Keratinocyte (primary cell): ENCODE results near the gene SYCE3. TPM values are rescaled to one million over a fixed set of nuclear protein-coding genes. Genes with fewer than 3 reads are reported as not detected.

ENCODE experiments used
- DNase-seq: peaks from one replicate; pipeline ENCODE4 v3.0.0-alpha.2; 2011; ENCODE audit warnings: low read depth, missing footprints, low spot score
- FAIRE-seq: peaks from 2 replicates; lab custom pipeline; 2011; peaks lifted over from hg19 to GRCh38; lab: Jason Lieb, UNC
- H2AFZ ChIP-seq: 2 replicates; pipeline ENCODE4 v1.6.0; 2012; ENCODE audit warnings: low read length, control low read depth, inconsistent platforms; ENCODE audit not compliant: control insufficient read depth
- H3K27ac ChIP-seq: 2 replicates; pipeline ENCODE4 v1.5.1; 2011; ENCODE audit warnings: low read length; ENCODE audit not compliant: control insufficient read depth, insufficient read depth
- H3K27me3 ChIP-seq: 3 replicates; pipeline ENCODE4 v1.6.0; 2011; ENCODE audit warnings: low read length; ENCODE audit not compliant: control insufficient read depth, insufficient read depth; ENCODE audit errors: extremely low read depth
- H3K36me3 ChIP-seq, 2 experiments: 2 replicates in 1 of 2; 3 replicates in 1 of 2; pipeline ENCODE4 v1.5.1; 2011; ENCODE audit warnings: low read length in 2 of 2, mild to moderate bottlenecking in 1 of 2; ENCODE audit not compliant: control insufficient read depth in 2 of 2, insufficient read depth in 2 of 2; ENCODE audit errors: extremely low read depth in 1 of 2
- H3K4me1 ChIP-seq: 3 replicates; pipeline ENCODE4 v1.5.1; 2011; ENCODE audit warnings: low read length; ENCODE audit not compliant: control insufficient read depth, insufficient read depth; ENCODE audit errors: extremely low read depth
- H3K4me2 ChIP-seq: 3 replicates; pipeline ENCODE4 v1.6.0; 2011; ENCODE audit warnings: low read depth, low read length; ENCODE audit not compliant: control insufficient read depth, insufficient read depth; ENCODE audit errors: extremely low read depth
- H3K4me3 ChIP-seq, 3 experiments: fragments of 200-600 bp in 1 of 3; sonication (generic) in 1 of 3; 2 replicates in 2 of 3; 3 replicates in 1 of 3; pipeline ENCODE4 v1.5.1; 2011 to 2016; ENCODE audit warnings: low read length in 3 of 3, mild to moderate bottlenecking in 3 of 3, control low read depth in 2 of 3, inconsistent platforms in 1 of 3, low read depth in 1 of 3, mixed read lengths in 1 of 3, mixed run types in 1 of 3, moderate library complexity in 1 of 3; ENCODE audit not compliant: control insufficient read depth in 2 of 3, insufficient read depth in 2 of 3; ENCODE audit errors: extremely low read depth in 1 of 3
- H3K79me2 ChIP-seq: 2 replicates; pipeline ENCODE4 v1.6.0; 2012; ENCODE audit warnings: low read length; ENCODE audit not compliant: control insufficient read depth, insufficient read depth
- H3K9ac ChIP-seq: 3 replicates; pipeline ENCODE4 v1.6.0; 2011; ENCODE audit warnings: low read length; ENCODE audit not compliant: control insufficient read depth, insufficient read depth; ENCODE audit errors: extremely low read depth
- H3K9me1 ChIP-seq: 3 replicates; pipeline ENCODE4 v1.6.0; 2011; ENCODE audit warnings: low read length; ENCODE audit not compliant: control insufficient read depth, insufficient read depth; ENCODE audit errors: extremely low read depth
- H3K9me3 ChIP-seq: 2 replicates; pipeline ENCODE4 v1.5.1; 2012; ENCODE audit warnings: low read depth, low read length; ENCODE audit not compliant: control insufficient read depth
- H4K20me1 ChIP-seq: 3 replicates; pipeline ENCODE4 v1.6.0; 2011; ENCODE audit warnings: low read length; ENCODE audit not compliant: control insufficient read depth, insufficient read depth; ENCODE audit errors: extremely low read depth
- CTCF ChIP-seq, 3 experiments: IDR thresholded peaks in 1 of 3; conservative IDR thresholded peaks in 1 of 3; optimal IDR thresholded peaks in 1 of 3; 2 replicates in 2 of 3; 3 replicates in 1 of 3; pipeline versions ENCODE3 to v1.5.1; 2011; ENCODE audit warnings: low read length in 3 of 3, mild to moderate bottlenecking in 3 of 3, moderate library complexity in 2 of 3, control low read depth in 1 of 3, inconsistent platforms in 1 of 3; ENCODE audit not compliant: insufficient read depth in 2 of 3; ENCODE audit errors: extremely low read depth in 1 of 3
- EZH2 ChIP-seq: IDR thresholded peaks from one replicate; pipeline ENCODE4 v1.6.1; 2012; ENCODE audit warnings: inconsistent platforms, mild to moderate bottlenecking, low read length, moderate library complexity
- dilution Hi-C: fragments of 300-500 bp; cut with MboI; formaldehyde crosslinking; loops from one replicate; pipeline ENCODE4 v1.7.0; 2020; ENCODE audit warnings: low sequenced_read_pairs; ENCODE audit not compliant: extremely low pct_ligation_motif_present
- polyA plus RNA-seq, 5 experiments: library from polyadenylated mRNA; depleted of rRNA in 3 of 5; stranded (reverse) in 3 of 5; stranded (forward) in 1 of 5; unstranded in 1 of 5; fragments of >200 nt; gene quantifications; 1 replicate in 1 of 5; 2 replicates in 3 of 5; 3 replicates in 1 of 5; pipeline versions ENCODE4 v1.2.1 to v1.2.3, GENCODE V29; 2011 to 2012; ENCODE audit warnings: missing spikeins in 2 of 5, low read depth in 1 of 5, low replicate concordance in 1 of 5

Gene SYCE3
- polyA plus RNA-seq, 1 donor (not counting 4 experiments of a cell fraction or from before 2014, with no cell fraction given) = 0.17 TPM

GRCh38 chr22:50547263-50547985 lies 15.3 kb downstream of the SYCE3 start:
- Histone ChIP-seq H3K4me3 (no peak overlapping the region), H4K20me1 (no peaks in the 10 kb centered on the region), H3K9me3 (no peaks in the 10 kb centered on the region), H3K9me1 (no peaks in the 10 kb centered on the region), H3K27ac (no peak overlapping the region), H3K79me2 (no peaks in the 10 kb centered on the region), H2AFZ (no peak overlapping the region), H3K4me2 (no peak overlapping the region), H3K36me3 (no peaks in the 10 kb centered on the region), H3K9ac (no peak overlapping the region), H3K27me3 (peaks cover 13% of the 10 kb centered on the region), H3K4me1 (peaks cover 18% of the 10 kb centered on the region)
- TF ChIP-seq EZH2 = no peak
- no peak for TF ChIP-seq CTCF (optimal IDR thresholded peaks at IDR 0.05 in 1 of 3, IDR thresholded peaks at IDR 0.05 in 1 of 3, conservative IDR thresholded peaks at IDR 0.05 in 1 of 3; ENCODE audit: extremely low read depth in 1 of 3, insufficient read depth in 2 of 3, low read length in 3 of 3)
- dilution Hi-C loops = no loop called here
- DNase-seq (no peak), FAIRE-seq (no peak)

- dilution Hi-C loops = no loop called here
Observed at GRCh38 chr22:50546326-50547262, 16.1 kb downstream of the SYCE3 start.

More at GRCh38 chr22:50546326-50547262, 16.1 kb downstream of the SYCE3 start:
- H3K4me1 ChIP-seq = peaks cover 25% of the 10 kb centered on the region
- no peak overlapping the region for H3K9ac ChIP-seq
- no peak overlapping the region for H2AFZ ChIP-seq
- peaks cover 13% of the 10 kb centered on the region for H3K27me3 ChIP-seq
- FAIRE-seq = no peak
- H3K4me2 ChIP-seq = no peak overlapping the region
- no peak overlapping the region for H3K4me3 ChIP-seq
- no peak overlapping the region for H3K27ac ChIP-seq
- TF ChIP-seq EZH2 (no peak), CTCF (optimal IDR thresholded peaks at IDR 0.05 in 1 of 3, IDR thresholded peaks at IDR 0.05 in 1 of 3, conservative IDR thresholded peaks at IDR 0.05 in 1 of 3; ENCODE audit: extremely low read depth in 1 of 3, insufficient read depth in 2 of 3, low read length in 3 of 3) (no peak)
- H3K9me3 ChIP-seq = no peaks in the 10 kb centered on the region
- H3K36me3 ChIP-seq = no peaks in the 10 kb centered on the region
- H3K9me1 ChIP-seq = no peaks in the 10 kb centered on the region
- H4K20me1 ChIP-seq = no peaks in the 10 kb centered on the region
- H3K79me2 ChIP-seq = no peaks in the 10 kb centered on the region
- DNase-seq = no peak
